Measurements from ENCODE around the gene MATN1.
"Not testable (repeated sequence)": the region's sequence is repeated elsewhere in the genome, so short reads cannot be mapped to it uniquely, and the experiment has no call there.

Gene MATN1

DNA sequence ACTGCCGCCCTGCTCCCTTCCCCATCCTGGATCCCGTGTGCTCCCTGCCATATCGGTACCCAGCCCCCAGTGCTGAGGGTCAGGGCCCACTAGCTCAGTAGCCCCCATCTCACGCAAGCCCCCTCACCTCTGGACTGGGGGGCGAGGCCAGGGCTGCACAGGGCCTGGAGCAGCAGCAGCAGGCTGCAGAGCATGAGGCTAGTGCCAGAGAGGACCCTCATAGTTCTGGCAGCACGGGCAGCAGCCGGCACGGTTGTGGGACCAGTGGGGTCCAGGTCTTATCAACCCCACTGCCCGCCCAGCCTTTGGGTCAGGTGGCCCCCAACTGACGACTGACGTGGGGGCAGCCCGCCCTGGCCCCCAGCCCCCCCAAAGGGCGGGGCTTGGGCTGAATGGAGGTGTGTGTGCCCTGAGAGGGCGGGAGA lies at the start of gene MATN1:
Gene MATN1 (minus strand): TSS at position 255 of the 425 bp plus-strand sequence. CDS start 34 bp downstream, at position 221.
- no peak for DNase-seq (ENCODE audit: low read depth, low spot score)

DNA sequence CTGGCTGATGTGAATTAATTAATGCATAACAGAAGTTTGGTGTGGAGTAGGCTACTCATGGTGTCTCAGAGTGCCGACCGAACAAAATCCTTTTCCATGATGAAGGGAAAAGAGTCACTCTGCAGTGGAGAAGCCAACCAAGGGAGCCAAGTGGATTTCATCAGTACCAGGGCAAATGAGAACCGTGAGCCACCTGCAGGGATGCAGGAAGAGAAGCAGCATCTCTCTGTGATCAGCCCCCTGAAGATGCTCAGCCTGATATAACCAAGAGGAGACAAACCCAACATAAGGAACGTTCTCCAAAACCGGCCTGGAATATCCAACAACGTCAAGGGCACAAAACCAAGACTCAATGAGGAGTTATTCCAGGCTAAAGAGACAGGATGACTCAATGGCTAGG lies 47.6 kb upstream of the MATN1 start:
- no peak for DNase-seq (ENCODE audit: low read depth, low spot score)

- no peak for DNase-seq (ENCODE audit: low read depth, low spot score)
Observed at GRCh38 chr1:30770150-30770549, 46.8 kb upstream of the MATN1 start.

- no peak for DNase-seq (ENCODE audit: low read depth, low spot score)
Observed at GRCh38 chr1:30768830-30769718, 45.7 kb upstream of the MATN1 start.

GRCh38 chr1:30768159-30768829 lies 44.9 kb upstream of the MATN1 start:
- DNase-seq (ENCODE audit: low read depth, low spot score): no peak

- DNase-seq (ENCODE audit: low read depth, low spot score): not testable (repeated sequence)
Observed at GRCh38 chr1:30766948-30767347, 43.6 kb upstream of the MATN1 start.

- DNase-seq (ENCODE audit: low read depth, low spot score): no peak
Observed at GRCh38 chr1:30765556-30766434, 42.4 kb upstream of the MATN1 start.

DNA sequence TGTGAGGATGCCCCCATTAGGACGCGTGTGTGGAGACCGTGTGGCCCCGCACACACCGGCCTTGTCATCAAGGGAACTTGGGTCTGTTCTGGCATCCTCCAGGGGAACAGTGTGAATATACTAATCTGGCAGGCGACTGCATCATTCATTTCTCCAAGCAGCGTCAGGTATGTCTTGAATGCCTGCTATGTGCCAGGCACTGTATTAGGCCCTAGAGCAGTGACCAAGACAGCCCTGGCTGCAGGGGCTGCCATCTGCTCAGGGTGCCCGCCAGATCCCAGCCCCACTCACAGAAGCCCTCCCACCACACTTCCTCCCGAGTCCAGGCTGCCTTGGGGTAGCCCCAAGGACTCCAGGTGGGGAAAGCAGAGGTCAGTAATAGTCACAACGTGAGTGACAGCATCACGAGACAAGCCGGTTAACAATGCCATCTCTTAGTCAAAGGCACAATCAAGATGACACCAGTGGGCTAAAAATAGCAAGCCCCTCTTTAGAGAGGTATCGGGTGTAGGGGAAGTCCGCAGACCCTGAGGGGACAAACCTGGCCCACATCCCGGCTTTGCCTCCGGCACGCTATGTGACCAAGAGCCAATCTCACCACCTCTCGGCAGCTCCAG lies 41.7 kb upstream of the MATN1 start:
- no peak for DNase-seq (ENCODE audit: low read depth, low spot score)

- no peak for DNase-seq (ENCODE audit: low read depth, low spot score)
Observed at GRCh38 chr1:30764396-30764795, 41.0 kb upstream of the MATN1 start.

GRCh38 chr1:30763651-30764248 lies 40.4 kb upstream of the MATN1 start:
- DNase-seq (ENCODE audit: low read depth, low spot score): peak; percentile 87

- peak; percentile 18 for DNase-seq (ENCODE audit: low read depth, low spot score)
Observed at GRCh38 chr1:30762930-30763650, 39.7 kb upstream of the MATN1 start.

- peak; percentile 33 for DNase-seq (ENCODE audit: low read depth, low spot score)
Observed at GRCh38 chr1:30762152-30762929, 39.0 kb upstream of the MATN1 start.

- DNase-seq (ENCODE audit: low read depth, low spot score): peak; percentile 73
Observed at GRCh38 chr1:30761381-30762151, 38.2 kb upstream of the MATN1 start.

DNA sequence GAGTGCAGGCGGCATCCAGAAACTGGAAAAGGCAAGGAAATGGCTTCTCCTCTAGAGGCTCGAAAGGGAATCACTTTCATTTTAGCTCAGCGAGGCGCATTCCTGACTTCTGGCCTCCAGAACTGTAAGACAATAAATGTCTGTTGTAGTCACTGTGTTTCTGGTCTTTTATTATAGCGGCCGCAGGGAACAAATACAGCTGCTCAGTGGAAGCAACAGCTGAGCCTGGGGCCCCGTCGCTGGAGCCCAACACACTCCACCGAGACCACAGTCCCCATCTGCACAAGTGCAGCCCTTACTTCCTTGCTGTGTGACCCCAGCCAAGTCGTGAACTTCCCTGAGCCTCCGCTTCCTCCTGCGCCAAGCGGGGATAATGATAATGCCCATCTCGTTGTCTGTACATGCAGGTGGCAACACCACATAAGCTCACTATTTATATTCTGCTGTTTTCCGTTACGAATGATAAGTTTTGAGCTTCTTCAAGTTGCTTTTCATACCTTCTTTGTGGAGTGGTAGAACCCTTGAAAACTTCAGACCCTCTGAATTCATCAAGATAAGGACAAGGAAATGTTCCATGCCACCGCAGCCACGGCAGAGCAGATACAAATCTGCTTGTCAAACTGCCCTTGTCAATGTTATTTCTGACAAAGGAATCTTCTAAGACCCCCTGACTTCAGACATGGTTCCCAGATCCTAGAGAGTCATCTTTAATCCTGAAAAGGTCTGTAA lies 37.4 kb upstream of the MATN1 start:
- no peak for DNase-seq (ENCODE audit: low read depth, low spot score)

DNA sequence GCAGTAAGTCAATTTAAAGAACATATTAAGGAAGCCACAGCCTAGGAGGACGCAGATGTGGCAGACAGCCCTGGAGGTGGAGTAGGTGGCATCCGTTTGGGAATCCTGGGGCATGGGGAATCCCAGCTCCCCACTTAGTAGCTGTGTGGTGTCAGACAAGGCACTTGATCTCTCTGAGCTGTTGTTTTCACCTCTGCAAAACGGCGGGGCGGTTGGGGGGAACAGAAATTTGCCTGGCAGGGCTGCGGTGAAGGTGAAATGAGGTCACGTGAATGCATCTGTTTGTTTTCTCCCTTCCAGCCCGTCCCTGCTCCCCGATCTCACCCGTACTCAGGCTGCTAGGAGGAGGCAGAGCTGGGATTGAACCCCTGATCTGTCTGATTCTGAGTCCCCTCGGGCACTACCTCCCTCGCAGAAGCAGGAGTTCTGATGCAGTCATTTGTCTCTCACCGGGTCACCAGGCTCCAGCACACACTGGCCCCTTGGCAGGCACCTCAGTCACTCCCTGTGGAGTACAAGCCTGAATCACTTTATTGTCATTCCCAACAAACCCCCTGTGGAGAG lies 36.4 kb upstream of the MATN1 start:
- DNase-seq (ENCODE audit: low read depth, low spot score): no peak

DNA sequence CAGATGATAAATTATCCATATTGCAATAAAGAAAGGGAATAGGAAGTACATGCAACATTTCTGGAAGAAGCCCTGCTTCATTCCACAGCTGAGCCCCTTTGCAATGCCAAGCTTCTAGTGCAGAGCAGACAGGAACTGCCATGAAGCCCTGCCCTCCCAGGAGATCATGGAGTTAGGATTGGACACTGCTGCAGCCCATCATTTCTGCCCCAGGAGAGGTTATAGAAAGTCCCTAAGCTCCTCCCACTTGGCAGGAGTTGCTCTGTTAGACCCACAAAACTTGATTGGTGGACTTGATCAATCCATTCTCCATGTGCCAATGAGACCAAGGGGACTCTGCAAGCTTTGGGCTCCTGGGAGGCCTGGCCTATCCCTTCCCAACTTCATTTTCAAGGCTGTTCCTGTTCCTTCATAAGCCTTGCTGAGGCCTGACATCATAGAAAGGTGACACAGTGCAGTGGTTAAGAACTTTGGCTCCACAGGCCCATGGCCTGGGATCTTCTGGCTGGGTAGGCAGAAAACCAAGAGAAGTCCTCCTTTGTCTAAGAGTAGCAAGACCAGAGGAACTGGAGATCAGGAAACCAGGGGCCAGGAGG lies 35.5 kb upstream of the MATN1 start:
- no peak for DNase-seq (ENCODE audit: low read depth, low spot score)

DNA sequence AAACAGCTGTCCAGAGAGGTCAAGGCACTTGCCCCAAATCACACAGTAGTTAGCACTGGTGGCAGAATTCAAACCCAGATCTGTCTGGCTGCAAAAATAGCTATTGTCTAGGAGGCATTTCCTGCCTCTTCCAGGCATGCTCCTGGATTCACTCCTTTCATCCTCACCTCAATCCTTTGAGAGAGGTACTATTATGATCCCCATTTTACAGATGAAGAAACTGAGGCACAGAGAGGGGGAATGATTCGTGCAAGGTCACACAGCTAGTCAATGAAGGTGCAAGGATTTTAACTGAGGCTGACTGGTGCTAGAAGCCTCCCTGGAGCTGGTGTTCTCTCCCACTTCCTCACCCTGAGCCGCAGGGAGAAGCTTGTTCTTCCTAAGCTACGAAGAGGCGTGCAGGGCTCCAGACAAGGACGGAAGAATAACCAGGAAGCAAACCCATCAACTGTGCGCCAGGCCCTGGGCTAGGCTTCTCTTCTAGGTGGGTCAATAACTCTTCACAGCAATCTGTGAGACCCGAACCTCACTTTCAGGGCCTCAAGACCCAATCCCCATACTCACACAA lies 34.8 kb upstream of the MATN1 start:
- DNase-seq (ENCODE audit: low read depth, low spot score): no peak
